Fibroblast of pulmonary artery (primary cell): Measurements from ENCODE around the gene MED26.
"Not testable (repeated sequence)": the region's sequence is repeated elsewhere in the genome, so short reads cannot be mapped to it uniquely, and the experiment has no call there.

Source experiments
- DNase-seq: peaks from one replicate; pipeline ENCODE4 v3.0.0-alpha.2; 2010; ENCODE audit warnings: low read depth
- H3K4me3 ChIP-seq: replicated peaks from 2 replicates; pipeline ENCODE4 v1.5.1; 2011; ENCODE audit warnings: low read depth, mild to moderate bottlenecking, control low read depth, low read length, moderate library complexity
- TF ChIP-seq, protein P1 (sequence below): IDR thresholded peaks from 2 replicates; pipeline ENCODE4 v1.5.1; 2011; ENCODE audit warnings: mild to moderate bottlenecking, control low read depth, low read length, inconsistent platforms; ENCODE audit errors: missing control alignments

The MED26 gene, protein sequence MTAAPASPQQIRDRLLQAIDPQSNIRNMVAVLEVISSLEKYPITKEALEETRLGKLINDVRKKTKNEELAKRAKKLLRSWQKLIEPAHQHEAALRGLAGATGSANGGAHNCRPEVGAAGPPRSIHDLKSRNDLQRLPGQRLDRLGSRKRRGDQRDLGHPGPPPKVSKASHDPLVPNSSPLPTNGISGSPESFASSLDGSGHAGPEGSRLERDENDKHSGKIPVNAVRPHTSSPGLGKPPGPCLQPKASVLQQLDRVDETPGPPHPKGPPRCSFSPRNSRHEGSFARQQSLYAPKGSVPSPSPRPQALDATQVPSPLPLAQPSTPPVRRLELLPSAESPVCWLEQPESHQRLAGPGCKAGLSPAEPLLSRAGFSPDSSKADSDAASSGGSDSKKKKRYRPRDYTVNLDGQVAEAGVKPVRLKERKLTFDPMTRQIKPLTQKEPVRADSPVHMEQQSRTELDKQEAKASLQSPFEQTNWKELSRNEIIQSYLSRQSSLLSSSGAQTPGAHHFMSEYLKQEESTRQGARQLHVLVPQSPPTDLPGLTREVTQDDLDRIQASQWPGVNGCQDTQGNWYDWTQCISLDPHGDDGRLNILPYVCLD

DNA sequence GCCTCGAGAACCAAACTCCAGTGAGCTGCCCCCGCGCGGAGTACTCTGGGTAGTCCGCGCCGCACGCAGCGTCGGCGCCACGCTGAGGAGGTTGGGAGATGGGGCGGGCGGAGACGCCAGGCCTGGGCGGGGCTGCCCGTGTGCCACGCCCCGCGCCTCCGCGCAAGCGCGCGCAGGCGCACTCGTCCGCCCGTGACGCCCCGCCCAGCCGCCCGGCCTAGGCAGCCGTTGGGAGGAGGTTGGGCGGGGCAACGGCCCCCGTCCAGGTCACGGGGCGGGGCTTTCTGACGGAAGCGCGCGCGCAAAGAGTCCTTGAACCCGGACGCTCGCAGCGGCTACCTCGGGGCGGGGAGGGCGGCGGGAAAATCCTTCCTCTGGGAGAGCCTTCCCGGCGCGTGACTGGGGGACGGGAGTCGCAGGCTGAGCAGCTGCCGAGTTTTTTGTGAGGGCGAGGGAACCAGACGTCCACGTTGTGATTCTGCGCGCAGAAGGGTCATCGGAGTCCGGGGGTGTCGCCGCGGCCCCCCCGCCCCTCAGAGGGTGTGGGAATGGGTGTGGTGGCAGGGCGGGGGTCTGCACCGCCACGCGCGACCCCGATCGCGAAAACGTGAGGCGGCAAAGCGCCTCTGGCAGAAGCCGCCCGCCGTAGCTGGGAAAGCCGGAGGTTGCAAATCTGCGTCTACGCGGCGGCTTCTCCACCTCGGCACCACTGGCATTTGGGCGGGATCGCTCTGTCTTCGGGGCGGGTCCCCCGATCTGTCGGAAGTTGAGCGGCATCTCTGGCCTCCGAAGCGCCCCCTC, at the start of gene MED26:
Gene MED26 (minus strand): TSS at position 22 of the 801 bp plus-strand sequence. CDS start 261 bp downstream, outside the sequence.
- TF ChIP-seq, protein P1, sequence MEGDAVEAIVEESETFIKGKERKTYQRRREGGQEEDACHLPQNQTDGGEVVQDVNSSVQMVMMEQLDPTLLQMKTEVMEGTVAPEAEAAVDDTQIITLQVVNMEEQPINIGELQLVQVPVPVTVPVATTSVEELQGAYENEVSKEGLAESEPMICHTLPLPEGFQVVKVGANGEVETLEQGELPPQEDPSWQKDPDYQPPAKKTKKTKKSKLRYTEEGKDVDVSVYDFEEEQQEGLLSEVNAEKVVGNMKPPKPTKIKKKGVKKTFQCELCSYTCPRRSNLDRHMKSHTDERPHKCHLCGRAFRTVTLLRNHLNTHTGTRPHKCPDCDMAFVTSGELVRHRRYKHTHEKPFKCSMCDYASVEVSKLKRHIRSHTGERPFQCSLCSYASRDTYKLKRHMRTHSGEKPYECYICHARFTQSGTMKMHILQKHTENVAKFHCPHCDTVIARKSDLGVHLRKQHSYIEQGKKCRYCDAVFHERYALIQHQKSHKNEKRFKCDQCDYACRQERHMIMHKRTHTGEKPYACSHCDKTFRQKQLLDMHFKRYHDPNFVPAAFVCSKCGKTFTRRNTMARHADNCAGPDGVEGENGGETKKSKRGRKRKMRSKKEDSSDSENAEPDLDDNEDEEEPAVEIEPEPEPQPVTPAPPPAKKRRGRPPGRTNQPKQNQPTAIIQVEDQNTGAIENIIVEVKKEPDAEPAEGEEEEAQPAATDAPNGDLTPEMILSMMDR = no peak
- DNase-seq = peak; percentile 93
- H3K4me3 ChIP-seq = peak within 1 kb of the TSS; percentile 86

DNA sequence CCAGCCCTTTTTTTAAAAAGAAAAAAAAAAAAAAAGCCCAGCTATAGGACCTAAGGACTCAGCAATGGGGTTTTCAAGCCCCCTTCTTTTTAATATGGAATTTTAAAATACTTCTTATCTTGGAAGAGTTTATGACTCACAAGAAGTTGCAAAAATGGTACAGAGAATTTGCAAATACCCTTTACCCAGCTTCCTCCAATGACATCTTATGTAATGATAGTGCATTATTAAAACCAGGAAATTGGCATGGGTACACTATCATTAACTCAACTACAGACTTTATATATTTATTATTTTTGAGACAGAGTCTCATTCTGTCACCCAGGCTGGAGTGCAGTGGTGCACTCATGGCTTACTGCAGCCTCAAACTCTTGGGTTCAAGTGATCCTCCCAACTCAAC, 49.1 kb upstream of the MED26 start:
- H3K4me3 ChIP-seq = no peak overlapping the region
- no peak for DNase-seq
- TF ChIP-seq, protein P1 = no peak

DNA sequence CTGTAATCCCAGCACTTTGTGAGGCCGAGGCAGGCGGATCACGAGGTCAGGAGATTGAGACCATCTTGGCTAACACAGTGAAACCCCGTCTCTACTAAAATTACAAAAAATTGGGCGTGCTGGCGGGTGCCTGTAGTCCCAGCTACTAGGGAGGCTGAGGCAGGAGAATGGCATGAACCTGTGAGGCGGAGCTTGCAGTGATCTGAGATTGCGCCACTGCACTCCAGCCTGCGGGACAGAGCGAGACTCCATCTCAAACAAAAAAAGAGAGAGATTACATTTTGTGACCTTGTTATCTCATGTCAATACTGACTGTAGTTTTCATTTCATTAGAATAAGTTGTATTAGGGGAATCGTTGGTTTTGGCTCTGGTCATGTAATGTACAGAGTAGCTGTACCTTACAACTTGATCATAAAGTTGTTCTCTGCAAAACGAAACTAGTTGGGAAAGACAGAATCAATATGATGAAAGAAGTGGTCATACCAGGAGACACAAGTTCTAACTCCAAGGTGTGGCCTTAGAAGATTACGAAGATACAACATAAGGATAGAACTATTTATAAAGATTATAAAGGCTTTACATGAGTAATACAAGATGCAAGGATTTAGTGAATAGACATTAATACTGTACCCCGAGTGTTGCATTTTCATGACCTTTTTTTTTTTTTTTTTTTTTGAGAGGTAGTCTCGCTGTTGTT, 48.2 kb upstream of the MED26 start:
- H3K4me3 ChIP-seq = no peak overlapping the region
- DNase-seq = no peak
- TF ChIP-seq, protein P1 = no peak

DNA sequence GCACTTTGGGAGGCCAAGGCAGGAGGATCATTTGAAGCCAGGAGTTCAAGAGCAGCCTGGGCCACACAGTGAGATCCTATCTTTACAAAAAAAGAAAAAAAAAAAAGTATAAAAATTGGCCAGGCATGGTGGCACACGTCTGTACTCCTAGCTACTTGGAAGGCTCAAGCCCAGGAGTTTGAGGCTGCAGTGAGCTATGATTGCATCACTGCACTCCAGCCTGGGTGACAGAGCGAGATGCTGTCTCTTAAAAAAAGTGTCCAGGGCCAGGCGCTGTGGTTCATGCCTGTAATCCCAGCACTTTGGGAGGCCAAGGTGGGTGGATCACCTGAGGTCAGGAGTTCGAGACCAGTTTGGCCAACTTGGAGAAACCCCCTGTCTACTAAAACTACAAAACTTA, 45.8 kb upstream of the MED26 start:
- not testable (repeated sequence) for H3K4me3 ChIP-seq, DNase-seq

DNA sequence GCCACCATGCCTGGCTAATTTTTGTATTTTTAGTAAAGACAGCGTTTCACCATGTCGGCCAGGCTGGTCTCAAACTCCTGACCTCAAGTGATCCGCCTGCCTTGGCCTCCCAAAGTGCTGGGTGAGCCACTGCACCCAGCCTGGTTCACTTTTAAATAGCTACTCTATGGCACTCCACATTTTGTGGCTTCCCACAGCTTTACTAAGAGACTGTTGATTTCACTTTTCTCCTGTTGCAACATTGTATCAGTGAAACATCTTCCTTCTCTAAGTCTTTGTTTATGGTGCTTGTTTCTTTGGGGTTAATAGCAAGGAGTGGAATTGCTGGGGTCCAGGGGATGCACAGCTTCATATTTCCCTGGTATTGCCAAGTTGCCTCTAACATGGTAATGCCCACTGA, 45.2 kb upstream of the MED26 start:
- no peak for DNase-seq
- TF ChIP-seq, protein P1 = no peak
- H3K4me3 ChIP-seq = no peak overlapping the region

DNA sequence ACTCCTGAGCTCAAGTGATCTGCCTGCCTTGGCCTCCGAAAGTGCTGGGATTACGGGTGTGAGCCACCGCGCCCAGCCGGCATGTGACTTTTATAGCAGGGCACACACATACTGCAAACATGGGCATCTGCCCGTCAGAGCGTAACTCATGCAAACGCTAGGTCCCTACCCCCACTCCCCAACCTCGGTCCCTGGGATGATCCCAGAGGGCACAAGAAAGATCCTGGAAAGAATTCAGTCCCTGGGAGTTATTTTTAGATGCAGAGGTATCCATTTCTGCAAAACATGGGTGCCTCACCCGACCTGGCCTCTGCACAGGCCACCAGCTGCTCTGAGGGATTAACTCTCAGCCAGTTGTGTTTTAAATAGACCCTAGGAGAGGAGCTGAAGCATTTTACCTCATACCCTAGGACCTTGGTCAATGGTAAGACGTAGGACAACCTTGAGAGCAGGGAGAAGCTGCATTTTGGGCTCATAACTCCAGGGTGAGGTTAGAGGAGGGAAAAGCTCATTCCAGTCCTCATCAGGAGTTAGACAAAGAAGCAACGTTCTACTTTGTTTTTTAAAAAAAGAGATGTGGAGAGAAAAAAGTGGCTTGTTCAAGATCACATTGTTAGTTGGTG, 43.8 kb upstream of the MED26 start:
- no peak overlapping the region for H3K4me3 ChIP-seq
- no peak for DNase-seq
- TF ChIP-seq, protein P1 = no peak
